Tibial nerve (tissue), 3 donors: ENCODE measurements around the gene PHOSPHO1.

Experiments
- POLR2A ChIP-seq, 2 donors: fragments of 450-650 bp; IDR thresholded peaks; one replicate each; pipeline ENCODE4 v1.6.1; 2017; ENCODE audit warnings: antibody characterized with exemption in 2 of 2, mild to moderate bottlenecking in 2 of 2, moderate library complexity in 2 of 2
- TF ChIP-seq, protein P1 (sequence below), 5 experiments: fragments of 200-600 bp in 3 of 5; fragments of 450-650 bp in 2 of 5; sonication (generic) in 3 of 5; IDR thresholded peaks; one replicate each; pipeline ENCODE4 v1.5.1; 2016 to 2019; ENCODE audit warnings: antibody characterized with exemption in 5 of 5, mild to moderate bottlenecking in 3 of 5, moderate library complexity in 2 of 5

DNA sequence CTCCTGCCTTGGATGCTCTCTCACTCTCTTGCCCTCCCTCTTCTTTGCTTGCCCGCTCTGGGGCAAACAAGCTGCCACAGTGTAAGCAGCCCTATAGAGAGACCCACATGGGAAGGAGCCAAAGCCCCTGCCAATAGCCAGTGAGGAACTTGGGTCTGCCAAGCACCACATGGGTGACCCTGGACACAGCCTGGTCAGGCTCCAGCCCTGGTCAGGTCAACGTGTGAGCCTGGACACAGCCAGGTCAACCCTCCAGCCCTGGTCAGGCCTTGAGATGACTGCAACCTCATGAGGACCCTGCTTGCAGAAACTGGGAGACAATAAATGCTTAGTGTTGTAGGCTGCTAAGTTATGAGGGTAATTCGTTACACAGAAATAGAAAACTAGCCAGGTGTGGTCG is 14.3 kb upstream of the PHOSPHO1 start:
- TF ChIP-seq, protein P1, sequence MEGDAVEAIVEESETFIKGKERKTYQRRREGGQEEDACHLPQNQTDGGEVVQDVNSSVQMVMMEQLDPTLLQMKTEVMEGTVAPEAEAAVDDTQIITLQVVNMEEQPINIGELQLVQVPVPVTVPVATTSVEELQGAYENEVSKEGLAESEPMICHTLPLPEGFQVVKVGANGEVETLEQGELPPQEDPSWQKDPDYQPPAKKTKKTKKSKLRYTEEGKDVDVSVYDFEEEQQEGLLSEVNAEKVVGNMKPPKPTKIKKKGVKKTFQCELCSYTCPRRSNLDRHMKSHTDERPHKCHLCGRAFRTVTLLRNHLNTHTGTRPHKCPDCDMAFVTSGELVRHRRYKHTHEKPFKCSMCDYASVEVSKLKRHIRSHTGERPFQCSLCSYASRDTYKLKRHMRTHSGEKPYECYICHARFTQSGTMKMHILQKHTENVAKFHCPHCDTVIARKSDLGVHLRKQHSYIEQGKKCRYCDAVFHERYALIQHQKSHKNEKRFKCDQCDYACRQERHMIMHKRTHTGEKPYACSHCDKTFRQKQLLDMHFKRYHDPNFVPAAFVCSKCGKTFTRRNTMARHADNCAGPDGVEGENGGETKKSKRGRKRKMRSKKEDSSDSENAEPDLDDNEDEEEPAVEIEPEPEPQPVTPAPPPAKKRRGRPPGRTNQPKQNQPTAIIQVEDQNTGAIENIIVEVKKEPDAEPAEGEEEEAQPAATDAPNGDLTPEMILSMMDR (IDR thresholded peaks at IDR 0.05): no peak
- TF ChIP-seq POLR2A (IDR thresholded peaks at IDR 0.05): no peak
